ENCODE results near the gene FOXP1. TPM values are rescaled to one million over a fixed set of nuclear protein-coding genes. Genes with fewer than 3 reads are reported as not detected.

Gene FOXP1
- total RNA-seq, 2 experiments from 2014 or later: 116 to 131 TPM

- Mint-ChIP-seq H3K36me3 (ENCODE audit: low read depth) (peaks cover 9% of the 10 kb centered on the region), H3K27me3 (no peaks in the 10 kb centered on the region), H3K9me3 (peaks cover 4% of the 10 kb centered on the region), H3K4me3 (no peak overlapping the region), H3K4me1 (peaks cover 28% of the 10 kb centered on the region), H3K27ac (peak overlapping the region; percentile 0)
- ChIA-PET POLR2A (no interaction called here), CTCF (interaction anchor here (1.4 kb wide), 1 partner anchor 19 kb away, joined by 4 read pairs; no protein-coding TSS in a partner anchor)
- DNase-seq: no peak
Measured at GRCh38 chr3:71210257-71211007, 373.1 kb downstream of the FOXP1 start.

- no peak for DNase-seq
- CTCF ChIA-PET: interaction anchor here (0.6 to 2.2 kb wide), 2 partner anchors 9 to 49 kb away, joined by 3 to 5 read pairs; no protein-coding TSS in a partner anchor
- peaks cover 30% of the 10 kb centered on the region for H3K4me1 Mint-ChIP-seq
- H3K9me3 Mint-ChIP-seq: peaks cover 7% of the 10 kb centered on the region
- H3K36me3 Mint-ChIP-seq (ENCODE audit: low read depth): peaks cover 10% of the 10 kb centered on the region
- POLR2A ChIA-PET: interaction anchor here (0.7 kb wide), 1 partner anchor 19 kb away, joined by 3 read pairs; no protein-coding TSS in a partner anchor
- peak overlapping the region; percentile 31 for H3K27ac Mint-ChIP-seq
- no peaks in the 10 kb centered on the region for H3K27me3 Mint-ChIP-seq
- H3K4me3 Mint-ChIP-seq: no peak overlapping the region
Measured at GRCh38 chr3:71208211-71209095, 375.1 kb downstream of the FOXP1 start.

GRCh38 chr3:71207632-71208031, 375.9 kb downstream of the FOXP1 start:
- CTCF ChIA-PET: interaction anchor here (1.5 to 2.2 kb wide), 2 partner anchors 8 to 18 kb away, joined by 3 to 5 read pairs; no protein-coding TSS in a partner anchor
- H3K36me3 Mint-ChIP-seq (ENCODE audit: low read depth): peaks cover 10% of the 10 kb centered on the region
- H3K9me3 Mint-ChIP-seq: peaks cover 7% of the 10 kb centered on the region
- H3K27ac Mint-ChIP-seq: no peak overlapping the region
- H3K27me3 Mint-ChIP-seq: no peaks in the 10 kb centered on the region
- POLR2A ChIA-PET: no interaction called here
- H3K4me3 Mint-ChIP-seq: no peak overlapping the region
- DNase-seq: no peak
- peaks cover 30% of the 10 kb centered on the region for H3K4me1 Mint-ChIP-seq

GRCh38 chr3:71206305-71207165, 377.0 kb downstream of the FOXP1 start:
- H3K9me3 Mint-ChIP-seq: peaks cover 2% of the 10 kb centered on the region
- H3K4me1 Mint-ChIP-seq: peaks cover 30% of the 10 kb centered on the region
- no peak overlapping the region for H3K4me3 Mint-ChIP-seq
- ChIA-PET POLR2A (no interaction called here), CTCF (interaction anchor here (0.5 to 1.5 kb wide), 5 partner anchors 9 to 53 kb away, joined by 3 to 5 read pairs (median 3); no protein-coding TSS in a partner anchor)
- no peak overlapping the region for H3K27ac Mint-ChIP-seq
- H3K27me3 Mint-ChIP-seq: no peaks in the 10 kb centered on the region
- DNase-seq: no peak
- H3K36me3 Mint-ChIP-seq (ENCODE audit: low read depth): peaks cover 10% of the 10 kb centered on the region

GRCh38 chr3:71203727-71204488, 379.6 kb downstream of the FOXP1 start:
- ChIA-PET CTCF (interaction anchor here (0.7 to 1.4 kb wide), 2 partner anchors 8 to 57 kb away, joined by 5 read pairs; no protein-coding TSS in a partner anchor), POLR2A (no interaction called here)
- Mint-ChIP-seq H3K27ac (no peak overlapping the region), H3K27me3 (no peaks in the 10 kb centered on the region), H3K4me1 (peaks cover 10% of the 10 kb centered on the region), H3K36me3 (ENCODE audit: low read depth) (peaks cover 4% of the 10 kb centered on the region), H3K4me3 (no peak overlapping the region), H3K9me3 (peaks cover 2% of the 10 kb centered on the region)
- no peak for DNase-seq

- CTCF ChIA-PET: interaction anchor here (0.7 to 1.4 kb wide), 2 partner anchors 9 to 58 kb away, joined by 5 read pairs; no protein-coding TSS in a partner anchor
- POLR2A ChIA-PET: no interaction called here
- Mint-ChIP-seq H3K27ac (no peak overlapping the region), H3K36me3 (ENCODE audit: low read depth) (peaks cover 2% of the 10 kb centered on the region), H3K9me3 (peaks cover 2% of the 10 kb centered on the region), H3K27me3 (no peaks in the 10 kb centered on the region), H3K4me1 (peaks cover 2% of the 10 kb centered on the region), H3K4me3 (no peak overlapping the region)
- no peak for DNase-seq
Measured at GRCh38 chr3:71202848-71203533, 380.5 kb downstream of the FOXP1 start.

- POLR2A ChIA-PET: no interaction called here
- peaks cover 2% of the 10 kb centered on the region for H3K36me3 Mint-ChIP-seq (ENCODE audit: low read depth)
- DNase-seq: no peak
- peaks cover 2% of the 10 kb centered on the region for H3K9me3 Mint-ChIP-seq
- CTCF ChIA-PET: no interaction called here
- H3K27me3 Mint-ChIP-seq: no peaks in the 10 kb centered on the region
- peaks cover 3% of the 10 kb centered on the region for H3K4me1 Mint-ChIP-seq
- H3K4me3 Mint-ChIP-seq: no peak overlapping the region
- peak overlapping the region; percentile 25 for H3K27ac Mint-ChIP-seq
Measured at GRCh38 chr3:71201939-71202338, 381.6 kb downstream of the FOXP1 start.

- H3K27me3 Mint-ChIP-seq: no peaks in the 10 kb centered on the region
- peaks cover 11% of the 10 kb centered on the region for H3K36me3 Mint-ChIP-seq (ENCODE audit: low read depth)
- CTCF ChIA-PET: interaction anchor here (0.7 kb wide), 1 partner anchor 23 kb away, joined by 4 read pairs; no protein-coding TSS in a partner anchor
- POLR2A ChIA-PET: no interaction called here
- H3K4me3 Mint-ChIP-seq: no peak overlapping the region
- peaks cover 11% of the 10 kb centered on the region for H3K4me1 Mint-ChIP-seq
- H3K9me3 Mint-ChIP-seq: peaks cover 2% of the 10 kb centered on the region
- H3K27ac Mint-ChIP-seq: no peak overlapping the region
- no peak for DNase-seq
Measured at GRCh38 chr3:71197841-71198565, 385.5 kb downstream of the FOXP1 start.

- H3K9me3 Mint-ChIP-seq: peaks cover 2% of the 10 kb centered on the region
- peaks cover 13% of the 10 kb centered on the region for H3K36me3 Mint-ChIP-seq (ENCODE audit: low read depth)
- no peak overlapping the region for H3K27ac Mint-ChIP-seq
- H3K27me3 Mint-ChIP-seq: no peaks in the 10 kb centered on the region
- ChIA-PET POLR2A (no interaction called here), CTCF (no interaction called here)
- H3K4me1 Mint-ChIP-seq: peaks cover 15% of the 10 kb centered on the region
- no peak for DNase-seq
- no peak overlapping the region for H3K4me3 Mint-ChIP-seq
Measured at GRCh38 chr3:71195492-71195891, 388.0 kb downstream of the FOXP1 start.

- CTCF ChIA-PET: interaction anchor here (0.6 to 0.8 kb wide), 4 partner anchors 12 to 1269 kb away, joined by 3 to 4 read pairs (median 3); no protein-coding TSS in a partner anchor
- no peak overlapping the region for H3K4me3 Mint-ChIP-seq
- peaks cover 15% of the 10 kb centered on the region for H3K4me1 Mint-ChIP-seq
- H3K9me3 Mint-ChIP-seq: peaks cover 4% of the 10 kb centered on the region
- H3K27me3 Mint-ChIP-seq: no peaks in the 10 kb centered on the region
- no peak for DNase-seq
- POLR2A ChIA-PET: no interaction called here
- H3K36me3 Mint-ChIP-seq (ENCODE audit: low read depth): peaks cover 13% of the 10 kb centered on the region
- H3K27ac Mint-ChIP-seq: no peak overlapping the region
Measured at GRCh38 chr3:71194785-71195184, 388.7 kb downstream of the FOXP1 start.

Data from activated CD4-positive, alpha-beta T cell treated with anti-CD3 and anti-CD28 coated beads, Interleukin-2, amount 10 ng/mL, durations not matched to agents 7 days and 5 days (primary cell).